ENCODE data around the gene RPTOR. TPM values are rescaled to one million over a fixed set of nuclear protein-coding genes. Genes with fewer than 3 reads are reported as not detected.

Gene RPTOR
- total RNA-seq, 3 donors from 2014 or later (not counting 1 experiment from before 2014, with no cell fraction given): 49.2 to 63.6 (median 55.4) TPM

DNA sequence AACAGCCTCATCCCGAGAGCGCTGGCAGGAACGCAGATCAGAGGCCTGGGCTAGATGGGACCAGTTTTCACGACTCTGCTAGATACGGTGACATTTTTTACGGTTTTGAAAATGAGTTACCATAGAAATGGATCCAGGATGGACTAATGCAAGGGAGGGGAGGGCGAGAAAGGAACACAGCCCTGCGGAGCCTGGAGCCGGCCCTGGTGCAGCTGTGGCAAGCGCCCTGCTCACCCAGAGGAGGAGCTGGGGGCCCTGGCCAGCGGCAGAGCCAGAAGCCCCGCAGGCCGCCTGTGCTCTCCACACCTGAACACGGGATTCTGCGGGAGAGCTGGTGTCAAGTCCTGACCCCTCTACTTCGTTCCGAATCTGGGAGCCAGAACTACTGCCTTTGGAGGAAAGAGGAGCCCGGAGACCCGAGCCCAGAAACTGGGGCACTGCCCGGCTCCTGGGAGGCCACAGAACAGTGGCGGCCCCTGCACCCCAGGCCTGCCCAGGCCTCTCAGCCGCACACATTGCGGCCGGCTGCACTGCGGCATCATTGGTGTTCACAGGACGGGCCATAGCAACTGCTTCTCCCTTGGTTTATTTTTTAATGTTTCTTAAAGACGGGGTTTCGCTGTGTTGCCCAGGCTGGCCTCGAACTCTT is 358.4 kb downstream of the RPTOR start:
- TF ChIP-seq, protein P1, sequence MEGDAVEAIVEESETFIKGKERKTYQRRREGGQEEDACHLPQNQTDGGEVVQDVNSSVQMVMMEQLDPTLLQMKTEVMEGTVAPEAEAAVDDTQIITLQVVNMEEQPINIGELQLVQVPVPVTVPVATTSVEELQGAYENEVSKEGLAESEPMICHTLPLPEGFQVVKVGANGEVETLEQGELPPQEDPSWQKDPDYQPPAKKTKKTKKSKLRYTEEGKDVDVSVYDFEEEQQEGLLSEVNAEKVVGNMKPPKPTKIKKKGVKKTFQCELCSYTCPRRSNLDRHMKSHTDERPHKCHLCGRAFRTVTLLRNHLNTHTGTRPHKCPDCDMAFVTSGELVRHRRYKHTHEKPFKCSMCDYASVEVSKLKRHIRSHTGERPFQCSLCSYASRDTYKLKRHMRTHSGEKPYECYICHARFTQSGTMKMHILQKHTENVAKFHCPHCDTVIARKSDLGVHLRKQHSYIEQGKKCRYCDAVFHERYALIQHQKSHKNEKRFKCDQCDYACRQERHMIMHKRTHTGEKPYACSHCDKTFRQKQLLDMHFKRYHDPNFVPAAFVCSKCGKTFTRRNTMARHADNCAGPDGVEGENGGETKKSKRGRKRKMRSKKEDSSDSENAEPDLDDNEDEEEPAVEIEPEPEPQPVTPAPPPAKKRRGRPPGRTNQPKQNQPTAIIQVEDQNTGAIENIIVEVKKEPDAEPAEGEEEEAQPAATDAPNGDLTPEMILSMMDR (IDR thresholded peaks at IDR 0.05): no peak
- DNase-seq: no peak
- WGBS (ENCODE audit: insufficient coverage): 96% methylated on average over 29 of the region's 29 CpGs
- Histone ChIP-seq H3K9me3 (ENCODE audit: control insufficient read depth, insufficient read depth, low read length) (no peaks in the 10 kb centered on the region), H3K27me3 (ENCODE audit: control insufficient read depth, insufficient read depth, low read length) (no peaks in the 10 kb centered on the region), H3K4me1 (ENCODE audit: control insufficient read depth, insufficient read depth, low read length) (peaks cover 14% of the 10 kb centered on the region), H3K4me3 (ENCODE audit: low read length) (no peak overlapping the region), H3K36me3 (ENCODE audit: control insufficient read depth, insufficient read depth, low read length) (peaks cover 15% of the 10 kb centered on the region), H3K27ac (ENCODE audit: low read length) (no peak overlapping the region)
- no peak for ATAC-seq
- H3K36me3 Mint-ChIP-seq: no peaks in the 10 kb centered on the region
- intact Hi-C loops (cut with micrococcal nuclease): no loop called here
- no peak overlapping the region for H3K4me3 Mint-ChIP-seq
- no peaks in the 10 kb centered on the region for H3K9me3 Mint-ChIP-seq
- H3K27me3 Mint-ChIP-seq (ENCODE audit: low read depth in 2 of 2): no peaks in the 10 kb centered on the region
- H3K27ac Mint-ChIP-seq: no peak overlapping the region
- peaks cover 0 to 7% of the 10 kb centered on the region in 2 donors for H3K4me1 Mint-ChIP-seq

DNA sequence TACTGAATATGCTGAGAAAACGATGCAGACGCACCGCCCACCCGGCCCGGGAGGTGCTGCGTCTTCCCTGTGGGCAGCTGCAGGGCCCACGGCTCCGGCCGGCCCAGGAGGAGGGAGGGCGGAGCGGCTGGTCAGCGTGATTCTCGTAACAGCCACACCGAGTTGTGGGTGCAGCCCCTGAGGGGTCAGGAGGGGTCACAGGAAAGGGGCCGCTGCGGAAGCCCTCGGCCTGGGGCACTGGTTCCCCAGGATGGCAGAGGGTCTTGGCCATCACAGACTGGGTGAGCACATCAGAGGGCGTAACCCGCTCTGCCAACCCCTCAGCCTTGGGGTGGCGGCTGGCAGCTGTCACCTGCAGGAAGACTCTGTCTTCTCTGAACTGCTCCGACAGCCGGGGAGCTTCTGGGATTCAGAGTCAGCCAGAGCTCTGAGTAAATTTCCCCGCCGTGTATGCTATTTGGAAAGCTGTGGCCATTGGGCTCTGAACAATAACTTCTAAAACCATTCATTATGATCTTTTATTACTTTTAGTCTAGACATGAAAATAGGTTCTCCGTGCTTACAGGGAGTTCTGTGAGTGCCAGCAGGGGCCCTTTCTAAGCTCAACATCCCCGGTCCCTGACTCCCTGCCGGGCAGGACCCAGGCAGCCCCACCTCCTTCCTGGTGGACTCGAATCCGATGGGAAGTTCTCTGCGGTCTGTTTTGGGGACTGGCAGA is 359.6 kb downstream of the RPTOR start:
- peaks cover 19% of the 10 kb centered on the region for H3K36me3 ChIP-seq (ENCODE audit: control insufficient read depth, insufficient read depth, low read length)
- TF ChIP-seq, protein P1 (IDR thresholded peaks at IDR 0.05): no peak
- 96% methylated on average over 30 of the region's 30 CpGs for WGBS (ENCODE audit: insufficient coverage)
- H3K4me1 ChIP-seq (ENCODE audit: control insufficient read depth, insufficient read depth, low read length): peaks cover 14% of the 10 kb centered on the region
- H3K4me3 Mint-ChIP-seq: no peak overlapping the region
- H3K36me3 Mint-ChIP-seq: no peaks in the 10 kb centered on the region
- no peaks in the 10 kb centered on the region for H3K27me3 Mint-ChIP-seq (ENCODE audit: low read depth in 2 of 2)
- H3K27ac Mint-ChIP-seq: no peak overlapping the region
- H3K4me1 Mint-ChIP-seq: peaks cover 0 to 7% of the 10 kb centered on the region in 2 donors
- intact Hi-C loops (cut with micrococcal nuclease): no loop called here
- H3K9me3 Mint-ChIP-seq: no peaks in the 10 kb centered on the region
- ATAC-seq (no peak), DNase-seq (no peak)
- H3K27ac ChIP-seq (ENCODE audit: low read length): no peak overlapping the region
- no peaks in the 10 kb centered on the region for H3K9me3 ChIP-seq (ENCODE audit: control insufficient read depth, insufficient read depth, low read length)
- no peak overlapping the region for H3K4me3 ChIP-seq (ENCODE audit: low read length)
- no peaks in the 10 kb centered on the region for H3K27me3 ChIP-seq (ENCODE audit: control insufficient read depth, insufficient read depth, low read length)

DNA sequence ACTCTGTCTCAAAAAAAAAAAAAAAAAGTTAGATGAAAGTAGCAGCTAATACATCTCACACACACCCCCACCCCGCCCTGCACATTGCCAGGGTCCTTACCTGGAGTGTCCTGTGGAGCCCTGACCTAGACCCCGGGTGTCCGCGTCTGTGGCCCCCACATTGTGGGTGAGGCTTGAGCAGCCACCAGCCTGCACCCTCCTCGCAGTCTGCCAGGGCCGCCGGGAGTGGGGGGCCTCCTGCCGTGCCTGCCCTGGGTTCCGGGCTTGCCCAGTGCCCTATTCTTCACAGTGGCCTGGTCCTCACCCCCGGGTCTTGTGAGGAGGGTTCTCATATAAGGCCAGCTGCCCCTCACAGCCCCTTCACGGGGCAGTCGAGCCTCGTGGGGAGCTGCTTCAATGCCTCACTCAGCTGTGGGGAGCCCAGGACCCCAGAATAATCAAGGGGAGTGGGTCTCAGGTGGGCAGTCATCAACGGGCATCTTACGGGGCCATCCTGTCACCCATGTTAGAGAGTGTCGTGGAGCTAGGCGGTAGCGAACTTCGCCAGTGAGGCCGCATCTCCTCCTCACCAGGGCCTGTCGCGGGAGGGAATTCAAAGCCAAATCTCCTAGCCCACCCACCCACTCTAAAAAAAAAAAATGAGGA is 361.1 kb downstream of the RPTOR start:
- DNase-seq (no peak), ATAC-seq (no peak)
- H3K9me3 ChIP-seq (ENCODE audit: control insufficient read depth, insufficient read depth, low read length): no peaks in the 10 kb centered on the region
- H3K4me3 Mint-ChIP-seq: no peak overlapping the region
- peaks cover 10% of the 10 kb centered on the region for H3K4me1 ChIP-seq (ENCODE audit: control insufficient read depth, insufficient read depth, low read length)
- no peak overlapping the region for H3K27ac Mint-ChIP-seq
- no peak overlapping the region for H3K4me3 ChIP-seq (ENCODE audit: low read length)
- H3K36me3 Mint-ChIP-seq: no peaks in the 10 kb centered on the region
- intact Hi-C loops (cut with micrococcal nuclease): no loop called here
- TF ChIP-seq, protein P1 (IDR thresholded peaks at IDR 0.05): no peak
- peaks cover 0 to 12% of the 10 kb centered on the region in 2 donors for H3K4me1 Mint-ChIP-seq
- H3K27ac ChIP-seq (ENCODE audit: low read length): no peak overlapping the region
- H3K27me3 Mint-ChIP-seq (ENCODE audit: low read depth in 2 of 2): no peaks in the 10 kb centered on the region
- 96% methylated on average over 22 of the region's 22 CpGs for WGBS (ENCODE audit: insufficient coverage)
- H3K36me3 ChIP-seq (ENCODE audit: control insufficient read depth, insufficient read depth, low read length): peaks cover 17% of the 10 kb centered on the region
- no peaks in the 10 kb centered on the region for H3K9me3 Mint-ChIP-seq
- H3K27me3 ChIP-seq (ENCODE audit: control insufficient read depth, insufficient read depth, low read length): no peaks in the 10 kb centered on the region
